ENCODE results near the gene KCTD16.

Gene KCTD16

GRCh38 chr5:144522698-144523097 lies 352.0 kb downstream of the KCTD16 start:
- Histone ChIP-seq H3K9me3 (ENCODE audit: insufficient read depth, low read length, severe bottlenecking) (no peaks in the 10 kb centered on the region), H3K79me2 (ENCODE audit: insufficient read depth, low read length) (no peaks in the 10 kb centered on the region), H3K4me2 (ENCODE audit: insufficient read depth, low read length) (no peak overlapping the region), H3K27me3 (ENCODE audit: insufficient read depth, low read length, poor library complexity) (peaks cover 3% of the 10 kb centered on the region), H3K36me3 (ENCODE audit: insufficient read depth, low read length) (no peaks in the 10 kb centered on the region), H3K9ac (ENCODE audit: low read depth, low read length) (no peak overlapping the region), H3K4me1 (ENCODE audit: insufficient read depth, low read length) (no peaks in the 10 kb centered on the region), H3K4me3 (ENCODE audit: low read depth in 1 of 2, low read length in 2 of 2) (no peak overlapping the region), H3K27ac (ENCODE audit: low read length) (no peak overlapping the region), H2AFZ (ENCODE audit: low read depth, low read length) (no peak overlapping the region), H4K20me1 (ENCODE audit: insufficient read depth, low read length) (no peaks in the 10 kb centered on the region)
- no peak for ATAC-seq (ENCODE audit: insufficient read depth, low read depth)
- TF ChIP-seq CTCF (IDR thresholded peaks at IDR 0.05; ENCODE audit: borderline replicate concordance, extremely low read depth, low read length, poor library complexity, severe bottlenecking) (no peak), EZH2 (IDR thresholded peaks at IDR 0.05; ENCODE audit: borderline replicate concordance, low read depth, low read length, severe bottlenecking) (no peak)
- DNase-seq, result no peak

GRCh38 chr5:144525000-144525399 lies 354.3 kb downstream of the KCTD16 start:
- Histone ChIP-seq H3K9me3 (ENCODE audit: insufficient read depth, low read length, severe bottlenecking) (no peaks in the 10 kb centered on the region), H3K9ac (ENCODE audit: low read depth, low read length) (no peak overlapping the region), H3K4me2 (ENCODE audit: insufficient read depth, low read length) (no peak overlapping the region), H3K4me3 (ENCODE audit: low read depth in 1 of 2, low read length in 2 of 2) (no peak overlapping the region), H2AFZ (ENCODE audit: low read depth, low read length) (no peak overlapping the region), H3K27me3 (ENCODE audit: insufficient read depth, low read length, poor library complexity) (peaks cover 3% of the 10 kb centered on the region), H3K36me3 (ENCODE audit: insufficient read depth, low read length) (no peaks in the 10 kb centered on the region), H3K79me2 (ENCODE audit: insufficient read depth, low read length) (no peaks in the 10 kb centered on the region), H3K4me1 (ENCODE audit: insufficient read depth, low read length) (no peaks in the 10 kb centered on the region), H4K20me1 (ENCODE audit: insufficient read depth, low read length) (no peaks in the 10 kb centered on the region), H3K27ac (ENCODE audit: low read length) (no peak overlapping the region)
- TF ChIP-seq EZH2 (IDR thresholded peaks at IDR 0.05; ENCODE audit: borderline replicate concordance, low read depth, low read length, severe bottlenecking), result no peak
- no peak for TF ChIP-seq CTCF (IDR thresholded peaks at IDR 0.05; ENCODE audit: borderline replicate concordance, extremely low read depth, low read length, poor library complexity, severe bottlenecking)
- DNase-seq, result no peak
- ATAC-seq (ENCODE audit: insufficient read depth, low read depth), result no peak

GRCh38 chr5:144531188-144531587 lies 360.5 kb downstream of the KCTD16 start:
- Histone ChIP-seq H3K36me3 (ENCODE audit: insufficient read depth, low read length) (no peaks in the 10 kb centered on the region), H3K4me3 (ENCODE audit: low read depth in 1 of 2, low read length in 2 of 2) (no peak overlapping the region), H4K20me1 (ENCODE audit: insufficient read depth, low read length) (no peaks in the 10 kb centered on the region), H2AFZ (ENCODE audit: low read depth, low read length) (no peak overlapping the region), H3K4me2 (ENCODE audit: insufficient read depth, low read length) (no peak overlapping the region), H3K79me2 (ENCODE audit: insufficient read depth, low read length) (no peaks in the 10 kb centered on the region), H3K9ac (ENCODE audit: low read depth, low read length) (no peak overlapping the region), H3K27ac (ENCODE audit: low read length) (no peak overlapping the region), H3K4me1 (ENCODE audit: insufficient read depth, low read length) (no peaks in the 10 kb centered on the region), H3K27me3 (ENCODE audit: insufficient read depth, low read length, poor library complexity) (no peaks in the 10 kb centered on the region), H3K9me3 (ENCODE audit: insufficient read depth, low read length, severe bottlenecking) (no peaks in the 10 kb centered on the region)
- ATAC-seq (ENCODE audit: insufficient read depth, low read depth) (no peak), DNase-seq (no peak)
- TF ChIP-seq CTCF (IDR thresholded peaks at IDR 0.05; ENCODE audit: borderline replicate concordance, extremely low read depth, low read length, poor library complexity, severe bottlenecking) (no peak), EZH2 (IDR thresholded peaks at IDR 0.05; ENCODE audit: borderline replicate concordance, low read depth, low read length, severe bottlenecking) (no peak)
